Neuron (in vitro differentiated cells): ENCODE data around the gene SLC43A1.

Experiments
- H2AFZ ChIP-seq: one replicate; pipeline ENCODE4 v1.6.1; 2013; ENCODE audit warnings: low read depth, mild to moderate bottlenecking, inconsistent platforms, low read length, moderate library complexity
- H3K27me3 ChIP-seq: one replicate; pipeline ENCODE4 v1.6.1; 2013; ENCODE audit warnings: low read length; ENCODE audit not compliant: insufficient read depth
- H3K36me3 ChIP-seq: one replicate; pipeline ENCODE4 v1.6.1; 2013; ENCODE audit warnings: low read length; ENCODE audit not compliant: insufficient read depth
- H3K4me1 ChIP-seq: one replicate; pipeline ENCODE4 v1.6.1; 2013; ENCODE audit warnings: low read length; ENCODE audit not compliant: insufficient read depth
- H3K4me3 ChIP-seq: 2 replicates; pipeline ENCODE4 v1.5.1; 2013; ENCODE audit warnings: mild to moderate bottlenecking, low read length, moderate library complexity
- H3K9me3 ChIP-seq: one replicate; pipeline ENCODE4 v1.6.1; 2013; ENCODE audit warnings: low read length

The SLC43A1 gene

DNA sequence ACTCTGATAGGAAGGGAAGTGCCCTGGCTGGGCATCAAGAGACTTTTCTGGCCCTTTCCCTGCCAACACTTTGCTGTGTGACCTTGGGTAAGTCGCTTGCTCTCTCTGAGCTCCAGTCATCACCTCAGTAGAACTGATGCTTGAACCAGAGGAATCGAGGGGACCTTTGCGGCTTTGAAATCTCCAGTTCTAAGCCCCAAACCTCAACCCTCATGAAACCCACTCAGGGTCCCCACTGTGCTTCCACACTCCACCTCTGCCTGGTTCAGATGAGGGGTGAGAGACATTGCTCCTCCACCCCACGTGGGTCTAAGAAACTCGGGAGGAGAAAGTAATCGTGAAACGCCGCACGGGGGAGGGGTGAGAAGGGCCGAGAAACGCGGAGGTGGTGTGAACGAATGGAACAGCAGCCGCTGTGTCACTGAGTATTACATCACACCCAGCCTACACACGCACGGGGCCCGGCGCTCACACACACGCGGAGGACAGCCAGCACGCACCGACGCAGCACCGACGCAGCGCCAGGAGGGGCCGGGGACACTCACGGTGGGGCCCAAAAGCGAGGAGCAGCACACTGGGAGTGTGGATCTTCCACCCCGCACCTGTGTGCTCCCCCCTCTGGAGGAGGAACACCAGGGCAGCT, 50.8 kb downstream of the SLC43A1 start:
- no peak overlapping the region for H2AFZ ChIP-seq
- no peaks in the 10 kb centered on the region for H3K9me3 ChIP-seq
- H3K4me1 ChIP-seq: peaks cover 32% of the 10 kb centered on the region
- H3K27me3 ChIP-seq: peaks cover 3% of the 10 kb centered on the region
- H3K4me3 ChIP-seq: no peak overlapping the region
- peaks cover 15% of the 10 kb centered on the region for H3K36me3 ChIP-seq

DNA sequence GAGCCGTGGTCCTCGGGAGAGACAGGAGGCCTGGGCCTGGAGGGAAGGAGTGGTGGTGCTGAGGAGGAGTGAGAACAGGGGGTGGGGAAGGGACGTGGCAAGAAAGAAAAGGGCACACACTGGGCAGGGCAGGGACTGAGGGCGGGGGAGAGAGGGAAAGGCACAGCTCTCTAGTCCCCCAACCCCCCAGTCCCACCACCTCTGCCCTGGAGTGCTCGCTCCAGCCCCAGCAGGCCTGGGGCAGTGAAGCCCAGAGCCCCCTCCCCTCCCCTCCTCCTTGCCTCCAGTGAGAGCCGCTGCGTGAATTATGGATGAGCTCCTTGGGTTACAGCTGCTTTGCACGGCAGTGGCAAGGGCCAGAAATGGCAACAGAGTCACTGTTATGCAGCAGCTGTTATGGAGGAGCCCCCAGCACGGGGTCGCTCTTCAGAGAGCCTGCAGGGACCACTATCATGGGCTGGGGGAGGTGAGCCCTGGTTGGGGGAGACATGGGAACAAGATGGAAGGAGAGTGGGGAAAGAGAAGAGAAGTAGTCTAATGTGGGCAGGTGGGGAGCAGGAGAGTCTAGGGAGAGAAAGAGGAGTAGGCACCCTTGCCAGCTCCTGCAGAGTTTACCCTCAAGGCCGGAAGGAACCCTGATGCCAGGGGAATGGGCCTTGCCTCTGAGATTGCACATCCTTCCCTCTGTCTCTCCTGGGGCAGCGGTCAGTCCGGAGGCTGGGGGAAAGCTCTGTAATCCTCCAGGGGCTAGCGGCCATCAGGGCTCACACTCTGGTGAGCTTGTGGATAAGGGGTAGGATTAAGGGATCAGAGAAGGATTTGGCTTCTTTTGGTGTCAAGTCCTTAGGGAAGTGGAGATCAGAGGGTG, 51.6 kb downstream of the SLC43A1 start:
- Histone ChIP-seq H3K4me3 (peak overlapping the region; percentile 15), H2AFZ (no peak overlapping the region), H3K36me3 (peaks cover 7% of the 10 kb centered on the region), H3K9me3 (no peaks in the 10 kb centered on the region), H3K27me3 (peaks cover 10% of the 10 kb centered on the region), H3K4me1 (peaks cover 36% of the 10 kb centered on the region)

- H3K36me3 ChIP-seq: no peaks in the 10 kb centered on the region
- peaks cover 40% of the 10 kb centered on the region for H3K4me1 ChIP-seq
- H3K9me3 ChIP-seq: no peaks in the 10 kb centered on the region
- H2AFZ ChIP-seq: no peak overlapping the region
- H3K27me3 ChIP-seq: peaks cover 13% of the 10 kb centered on the region
- H3K4me3 ChIP-seq: no peak overlapping the region
These were observed 52.9 kb downstream of the SLC43A1 start for GRCh38 chr11:57462597-57462996.

DNA sequence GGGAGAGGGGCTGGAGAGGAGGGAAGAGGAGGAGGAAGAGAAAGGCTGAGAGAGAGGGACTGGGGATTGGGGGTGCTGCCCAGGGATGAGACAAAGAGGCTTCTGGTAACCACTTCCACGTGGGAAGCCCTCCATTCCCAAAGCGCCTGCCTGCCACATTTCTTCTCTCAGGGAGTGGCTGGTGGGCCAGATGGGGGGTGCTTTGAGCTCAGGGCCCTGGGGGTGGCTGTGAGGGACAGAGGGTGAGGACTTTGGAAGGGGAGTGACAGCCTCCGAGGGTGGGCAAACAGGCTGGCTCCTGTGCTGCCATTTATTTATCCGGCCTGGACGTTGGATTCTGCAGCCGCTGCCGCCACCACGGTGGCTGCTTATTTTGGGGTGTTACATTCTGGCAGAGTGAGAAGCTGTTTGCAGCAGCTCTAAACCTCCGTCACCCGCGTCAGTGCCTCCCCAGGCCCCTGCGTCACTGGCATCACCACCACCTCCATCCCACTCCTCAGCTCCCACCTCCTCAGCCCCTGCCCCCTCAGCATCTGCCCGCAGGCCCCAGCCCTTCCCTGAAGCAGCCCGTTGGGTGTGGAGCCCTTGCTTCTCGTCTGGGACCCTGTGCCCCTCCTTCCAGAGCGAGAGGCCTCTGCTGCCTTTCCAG, 53.5 kb downstream of the SLC43A1 start:
- H3K36me3 ChIP-seq: no peaks in the 10 kb centered on the region
- peak overlapping the region; percentile 58 for H3K4me3 ChIP-seq
- no peaks in the 10 kb centered on the region for H3K9me3 ChIP-seq
- H3K27me3 ChIP-seq: peaks cover 14% of the 10 kb centered on the region
- H2AFZ ChIP-seq: no peak overlapping the region
- H3K4me1 ChIP-seq: peaks cover 43% of the 10 kb centered on the region

DNA sequence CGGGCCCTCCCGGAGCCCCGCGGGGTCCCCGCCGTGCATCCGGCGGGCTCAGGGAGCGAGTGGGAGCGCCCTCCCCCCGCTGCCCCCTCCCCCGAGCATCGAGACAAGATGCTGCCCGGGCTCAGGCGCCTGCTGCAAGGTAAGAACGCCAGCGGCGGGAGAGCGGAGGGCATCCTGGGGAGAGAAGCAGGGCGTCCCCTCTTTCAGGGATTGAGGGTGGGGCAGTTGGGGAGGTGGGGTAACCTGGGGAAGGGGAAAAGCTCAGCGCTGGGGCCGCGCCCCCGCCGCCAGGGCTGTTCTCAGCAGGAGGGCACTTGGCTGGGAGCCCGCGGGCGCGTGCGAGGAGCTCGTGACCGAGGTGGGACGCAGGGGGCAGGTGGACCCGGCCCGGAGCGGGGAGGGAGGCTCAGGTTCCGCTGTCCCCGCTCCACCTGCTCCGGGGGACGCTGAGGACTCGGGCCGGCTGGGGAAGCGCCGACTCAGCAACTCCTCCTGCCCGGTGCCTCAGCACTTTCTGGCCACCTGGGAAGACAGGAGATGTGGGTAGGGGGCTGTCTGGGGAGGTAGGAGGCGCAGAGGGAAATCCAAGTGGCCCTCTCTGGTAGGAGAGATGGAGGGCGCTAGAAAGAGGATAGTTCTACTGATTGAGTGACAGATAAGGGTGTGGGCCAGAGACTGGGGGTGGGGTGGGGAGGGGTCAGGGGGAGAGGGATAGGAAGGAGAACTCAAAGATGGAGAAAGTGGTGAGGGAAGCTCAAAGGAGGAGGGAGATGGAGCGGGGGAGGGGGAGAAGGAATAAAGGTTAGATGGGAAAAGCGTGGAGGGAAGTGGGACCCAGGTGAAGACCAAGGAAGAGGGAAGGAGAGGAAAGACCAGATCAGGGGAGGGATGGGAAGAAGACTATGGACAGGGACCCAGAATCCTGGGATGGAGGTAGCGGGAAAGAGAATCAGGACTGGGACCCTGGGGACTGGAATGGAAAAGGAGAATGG, 54.4 kb downstream of the SLC43A1 start:
- Histone ChIP-seq H3K36me3 (no peaks in the 10 kb centered on the region), H3K4me3 (peak overlapping the region; percentile 58), H3K27me3 (peaks cover 16% of the 10 kb centered on the region), H3K9me3 (no peaks in the 10 kb centered on the region), H3K4me1 (peaks cover 43% of the 10 kb centered on the region), H2AFZ (peak overlapping the region; percentile 38)

GRCh38 chr11:57460022-57460757, 55.3 kb downstream of the SLC43A1 start, which contains the start of gene RTN4RL2:
TSS of gene RTN4RL2 (plus strand) at chr11:57460528. CDS start at chr11:57460866, 338 bp downstream.
- Histone ChIP-seq H3K4me1 (peaks cover 43% of the 10 kb centered on the region), H3K9me3 (no peaks in the 10 kb centered on the region), H3K36me3 (no peaks in the 10 kb centered on the region), H3K4me3 (peak within 1 kb of the TSS; percentile 58), H3K27me3 (peaks cover 16% of the 10 kb centered on the region), H2AFZ (peak within 1 kb of the TSS; percentile 38)

- no peak overlapping the region for H2AFZ ChIP-seq
- peaks cover 41% of the 10 kb centered on the region for H3K4me1 ChIP-seq
- H3K9me3 ChIP-seq: no peaks in the 10 kb centered on the region
- H3K4me3 ChIP-seq: peak overlapping the region; percentile 58
- peaks cover 16% of the 10 kb centered on the region for H3K27me3 ChIP-seq
- H3K36me3 ChIP-seq: no peaks in the 10 kb centered on the region
These were observed 56.1 kb downstream of the SLC43A1 start for GRCh38 chr11:57459164-57460021.

DNA sequence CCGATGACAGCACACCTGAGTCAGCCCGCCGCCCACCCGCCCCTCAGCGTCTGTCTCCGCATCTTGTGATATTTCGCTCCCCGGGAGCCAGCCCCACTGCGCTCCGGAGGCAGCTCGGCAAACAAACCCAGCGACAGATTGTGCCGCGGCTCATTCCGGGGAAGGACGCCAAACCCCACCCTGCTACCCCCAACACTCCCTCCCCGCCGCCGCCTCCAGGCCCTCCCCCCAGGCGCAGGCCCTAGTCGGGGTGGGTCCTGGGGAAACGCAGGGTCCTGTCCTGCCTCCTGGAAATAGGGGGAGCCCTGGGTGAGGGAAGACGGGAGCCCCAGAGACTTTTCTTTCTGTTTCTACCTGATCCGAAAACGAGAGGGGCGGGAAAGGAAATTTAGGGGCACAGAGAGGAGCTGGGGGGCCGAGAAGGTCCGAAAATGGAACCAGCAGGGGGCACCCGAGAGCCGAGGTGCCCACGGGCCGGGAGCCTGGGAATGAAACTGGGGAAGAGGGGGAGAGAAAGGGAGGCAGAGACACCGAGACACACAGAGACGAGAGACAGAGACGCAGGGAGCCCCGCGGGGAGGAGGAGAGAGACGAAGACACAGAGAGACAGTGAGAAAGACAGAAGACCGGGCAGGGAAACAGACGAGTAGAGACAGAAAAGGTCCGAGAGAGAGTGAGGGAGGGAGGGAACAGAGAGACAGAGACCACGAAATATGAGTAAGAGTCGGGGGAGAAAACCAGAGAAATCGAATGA, 56.9 kb downstream of the SLC43A1 start:
- Histone ChIP-seq H3K36me3 (no peaks in the 10 kb centered on the region), H3K27me3 (peaks cover 17% of the 10 kb centered on the region), H3K9me3 (no peaks in the 10 kb centered on the region), H3K4me1 (peaks cover 34% of the 10 kb centered on the region), H3K4me3 (peak overlapping the region; percentile 22), H2AFZ (no peak overlapping the region)

DNA sequence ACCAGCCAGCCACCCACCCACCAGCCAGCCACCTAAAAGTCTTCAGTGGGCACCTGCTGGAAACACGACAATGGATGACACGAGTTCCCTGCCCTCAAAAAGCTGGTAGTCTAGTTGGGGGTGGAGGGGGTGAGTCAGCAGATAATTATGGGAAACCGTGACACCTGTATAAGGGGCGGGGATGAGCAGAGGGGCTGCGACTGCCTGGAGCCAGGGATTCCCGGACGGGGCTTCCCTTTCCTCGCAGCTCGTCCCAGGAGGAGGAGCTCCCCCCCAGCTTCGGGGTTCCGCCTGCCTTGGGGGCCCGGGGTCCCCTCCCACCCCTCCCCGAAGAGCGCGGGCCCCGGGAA, 57.5 kb downstream of the SLC43A1 start:
- no peak overlapping the region for H2AFZ ChIP-seq
- H3K36me3 ChIP-seq: no peaks in the 10 kb centered on the region
- no peak overlapping the region for H3K4me3 ChIP-seq
- H3K4me1 ChIP-seq: peaks cover 28% of the 10 kb centered on the region
- H3K27me3 ChIP-seq: peaks cover 22% of the 10 kb centered on the region
- H3K9me3 ChIP-seq: no peaks in the 10 kb centered on the region

- Histone ChIP-seq H3K36me3 (no peaks in the 10 kb centered on the region), H3K4me1 (peaks cover 27% of the 10 kb centered on the region), H3K27me3 (peaks cover 26% of the 10 kb centered on the region), H2AFZ (no peak overlapping the region), H3K9me3 (no peaks in the 10 kb centered on the region), H3K4me3 (no peak overlapping the region)
These were observed 57.9 kb downstream of the SLC43A1 start for GRCh38 chr11:57457643-57458023.
